HEK293 (cell line): ENCODE measurements around the gene VPS4A.

Experiments
- CTCF ChIA-PET: fragments of 350-600 bp; formaldehyde crosslinking; extraction: SDS; loops from one replicate; lab custom pipeline; 2021; ENCODE audit warnings: antibody characterized with exemption; lab: Yijun Ruan, JAX
- POLR2A ChIA-PET: fragments of 300-600 bp; formaldehyde crosslinking; extraction: SDS; loops from one replicate; lab custom pipeline; 2020; ENCODE audit warnings: antibody characterized with exemption, inconsistent platforms; lab: Yijun Ruan, JAX
- H3K27ac ChIP-seq: fragments of 200-500 bp; sonication (Bioruptor generic); 2 replicates; pipeline ENCODE4 v1.5.1; 2014; ENCODE audit warnings: low read depth, low read length, control low read depth, inconsistent platforms; ENCODE audit errors: extremely low read depth
- H3K36me3 ChIP-seq, 2 experiments: fragments of 200-500 bp in 1 of 2; sonication (Bioruptor generic) in 1 of 2; 1 replicate in 1 of 2; 2 replicates in 1 of 2; pipeline ENCODE4 v1.5.1; 2014 to 2017; ENCODE audit warnings: inconsistent platforms in 2 of 2, low read length in 2 of 2; ENCODE audit not compliant: control insufficient read depth in 2 of 2, insufficient read depth in 1 of 2
- H3K4me1 ChIP-seq: fragments of 200-500 bp; sonication (Bioruptor generic); 2 replicates; pipeline ENCODE4 v1.5.1; 2014; ENCODE audit warnings: mild to moderate bottlenecking, low read length, inconsistent platforms; ENCODE audit not compliant: control insufficient read depth, insufficient read depth
- H3K4me3 ChIP-seq: 2 replicates; pipeline ENCODE4 v1.5.1; 2011; ENCODE audit warnings: low read depth, mild to moderate bottlenecking, control low read depth, low read length, moderate library complexity
- H3K9me3 ChIP-seq: fragments of 200-500 bp; sonication (Bioruptor generic); 2 replicates; pipeline ENCODE4 v1.5.1; 2014; ENCODE audit warnings: low read depth, low read length, inconsistent platforms; ENCODE audit not compliant: control insufficient read depth, insufficient read depth
- ELK4 ChIP-seq: IDR thresholded peaks from 2 replicates; pipeline ENCODE4 v1.6.1; 2011; ENCODE audit warnings: mild to moderate bottlenecking, low read depth, low read length, borderline replicate concordance
- GFI1B ChIP-seq: fragments of 450-650 bp; formaldehyde crosslinking; IDR thresholded peaks from 2 replicates; pipeline ENCODE4 v1.5.1; 2016; ENCODE audit warnings: missing biosample characterization, missing genetic modification characterization
- KLF1 ChIP-seq: fragments of 450-650 bp; formaldehyde crosslinking; IDR thresholded peaks from 2 replicates; pipeline ENCODE4 v1.5.1; 2016; ENCODE audit warnings: missing biosample characterization, missing genetic modification characterization
- KLF16 ChIP-seq: fragments of 450-650 bp; formaldehyde crosslinking; IDR thresholded peaks from 2 replicates; pipeline ENCODE4 v1.5.1; 2017; ENCODE audit warnings: missing biosample characterization, missing genetic modification characterization
- PRDM10 ChIP-seq: fragments of 450-650 bp; formaldehyde crosslinking; IDR thresholded peaks from 2 replicates; pipeline ENCODE4 v1.5.1; 2016; ENCODE audit warnings: missing biosample characterization, missing genetic modification characterization
- RBAK ChIP-seq: fragments of 450-650 bp; formaldehyde crosslinking; IDR thresholded peaks from 2 replicates; pipeline ENCODE4 v1.5.1; 2016; ENCODE audit warnings: missing biosample characterization, missing genetic modification characterization
- REPIN1 ChIP-seq: fragments of 450-650 bp; formaldehyde crosslinking; IDR thresholded peaks from 2 replicates; pipeline ENCODE4 v1.5.1; 2017; ENCODE audit warnings: missing biosample characterization, missing genetic modification characterization, low read depth
- ZBTB26 ChIP-seq: fragments of 450-650 bp; formaldehyde crosslinking; optimal IDR thresholded peaks from 2 replicates; pipeline ENCODE3; 2016; ENCODE audit warnings: missing biosample characterization, mild to moderate bottlenecking, missing genetic modification characterization
- ZBTB44 ChIP-seq: fragments of 450-650 bp; IDR thresholded peaks from 2 replicates; pipeline ENCODE4 v1.5.1; 2018; ENCODE audit warnings: missing biosample characterization, mild to moderate bottlenecking, missing genetic modification characterization
- ZBTB48 ChIP-seq: fragments of 450-650 bp; formaldehyde crosslinking; IDR thresholded peaks from 2 replicates; pipeline ENCODE4 v1.5.1; 2016; ENCODE audit warnings: missing biosample characterization, missing genetic modification characterization
- ZFP37 ChIP-seq: fragments of 450-650 bp; formaldehyde crosslinking; IDR thresholded peaks from 2 replicates; pipeline ENCODE4 v1.5.1; 2016; ENCODE audit warnings: missing biosample characterization, missing genetic modification characterization
- ZFP69B ChIP-seq: fragments of 450-650 bp; formaldehyde crosslinking; IDR thresholded peaks from 2 replicates; pipeline ENCODE4 v1.5.1; 2016; ENCODE audit warnings: missing biosample characterization, missing genetic modification characterization
- ZNF112 ChIP-seq: fragments of 450-650 bp; formaldehyde crosslinking; IDR thresholded peaks from 2 replicates; pipeline ENCODE4 v1.5.0; 2017; ENCODE audit warnings: missing biosample characterization, missing genetic modification characterization
- ZNF121 ChIP-seq: fragments of 450-650 bp; formaldehyde crosslinking; IDR thresholded peaks from 2 replicates; pipeline ENCODE4 v1.5.1; 2016; ENCODE audit warnings: missing biosample characterization, missing genetic modification characterization
- ZNF2 ChIP-seq: fragments of 450-650 bp; formaldehyde crosslinking; IDR thresholded peaks from 2 replicates; pipeline ENCODE4 v1.5.1; 2016; ENCODE audit warnings: missing biosample characterization, missing genetic modification characterization
- ZNF239 ChIP-seq: fragments of 450-650 bp; formaldehyde crosslinking; IDR thresholded peaks from 2 replicates; pipeline ENCODE4 v1.5.1; 2016; ENCODE audit warnings: missing biosample characterization, missing genetic modification characterization
- ZNF266 ChIP-seq: fragments of 450-650 bp; formaldehyde crosslinking; IDR thresholded peaks from 2 replicates; pipeline ENCODE4 v1.5.1; 2016; ENCODE audit warnings: missing biosample characterization, missing genetic modification characterization, low read depth
- ZNF280D ChIP-seq: fragments of 450-650 bp; formaldehyde crosslinking; IDR thresholded peaks from 2 replicates; pipeline ENCODE4 v1.5.1; 2016; ENCODE audit warnings: missing biosample characterization, missing genetic modification characterization
- ZNF37A ChIP-seq: fragments of 450-650 bp; IDR thresholded peaks from 2 replicates; pipeline ENCODE4 v1.5.1; 2018; ENCODE audit warnings: missing biosample characterization, missing genetic modification characterization
- ZNF48 ChIP-seq: fragments of 450-650 bp; formaldehyde crosslinking; IDR thresholded peaks from 2 replicates; pipeline ENCODE4 v1.5.1; 2016; ENCODE audit warnings: missing biosample characterization, missing genetic modification characterization
- ZNF561 ChIP-seq: fragments of 450-650 bp; IDR thresholded peaks from 2 replicates; pipeline ENCODE4 v1.5.1; 2018; ENCODE audit warnings: missing biosample characterization, missing genetic modification characterization, borderline replicate concordance
- ZNF843 ChIP-seq: fragments of 450-650 bp; formaldehyde crosslinking; IDR thresholded peaks from 2 replicates; pipeline ENCODE4 v1.5.1; 2016; ENCODE audit warnings: missing biosample characterization, missing genetic modification characterization

VPS4A gene

GRCh38 chr16:69327585-69328310 lies 16.6 kb downstream of the VPS4A start:
- CTCF ChIA-PET, result interaction anchor here (0.6 kb wide), 1 partner anchor 178 kb away, joined by 3 read pairs; no protein-coding TSS in a partner anchor
- H3K4me1 ChIP-seq, result peaks cover 8% of the 10 kb centered on the region
- H3K27ac ChIP-seq, result peak overlapping the region; percentile 50; the same call in 1 of the 2 replicates
- H3K4me3 ChIP-seq, result no peak overlapping the region; the same call in 1 of the 2 replicates
- no peaks in the 10 kb centered on the region for H3K9me3 ChIP-seq
- no peak for TF ChIP-seq ZNF2
- no peak for TF ChIP-seq REPIN1 (tag by site-specific recombination)
- no peak for TF ChIP-seq ZBTB48 (tag by site-specific recombination)
- TF ChIP-seq ZBTB44 (tag by site-specific recombination), result no peak
- no peak for TF ChIP-seq GFI1B
- no peak for TF ChIP-seq ELK4
- TF ChIP-seq ZNF37A (tag by site-specific recombination), result no peak
- no peak for TF ChIP-seq ZFP37 (tag by site-specific recombination)
- no peak for TF ChIP-seq RBAK (tag by site-specific recombination)
- TF ChIP-seq ZBTB26 (tag by site-specific recombination), result no peak
- TF ChIP-seq ZNF121 (tag by site-specific recombination), result peak; percentile 93
- TF ChIP-seq KLF1 (tag by site-specific recombination), result 0 out of 2 replicates have a peak, but pooled peaks have one; percentile 22
- POLR2A ChIA-PET, result interaction anchor here (0.7 to 4.9 kb wide), 3 partner anchors 10 to 16 kb away, joined by 3 to 27 read pairs (median 8); partner anchors contain the start of genes COG8 and NIP7
- H3K36me3 ChIP-seq, result peaks cover 22 to 77% of the 10 kb centered on the region in 2 experiments; a peak in 2 of 3 replicates

- H3K27ac ChIP-seq, result peak overlapping the region; percentile 78; the same call in 1 of the 2 replicates
- POLR2A ChIA-PET, result interaction anchor here (0.6 to 4.9 kb wide), 5 partner anchors 12 to 426 kb away, joined by 3 to 27 read pairs (median 4); partner anchors contain the start of genes COG8, NIP7 and NOB1
- H3K4me1 ChIP-seq, result peaks cover 8% of the 10 kb centered on the region
- H3K9me3 ChIP-seq, result no peaks in the 10 kb centered on the region
- peak overlapping the region; percentile 80 for H3K4me3 ChIP-seq
- peaks cover 15 to 77% of the 10 kb centered on the region in 2 experiments; a peak in 2 of 3 replicates for H3K36me3 ChIP-seq
- CTCF ChIA-PET, result interaction anchor here (0.6 to 1.0 kb wide), 2 partner anchors 13 to 813 kb away, joined by 4 to 6 read pairs; no protein-coding TSS in a partner anchor
- TF ChIP-seq ZNF266 (no peak), ZNF112 (tag by site-specific recombination) (no peak), ZNF48 (no peak), ZFP69B (no peak), ZNF280D (tag by site-specific recombination) (no peak), ZBTB26 (tag by site-specific recombination) (no peak), ZNF561 (tag by site-specific recombination) (no peak), KLF16 (tag by site-specific recombination) (no peak), ZNF843 (tag by site-specific recombination) (no peak), PRDM10 (tag by site-specific recombination) (no peak), ZNF239 (tag by site-specific recombination) (no peak)
Measured at GRCh38 chr16:69328854-69329316, 17.7 kb downstream of the VPS4A start.
